Lung (tissue), 12 donors: ENCODE results near the gene ROBO3. TPM values are rescaled to one million over a fixed set of nuclear protein-coding genes. Genes with fewer than 3 reads are reported as not detected.

Experiments
- ATAC-seq: fragments of 200-7000 bp; cut with Tn5 transposase; one replicate; pipeline ENCODE4 v1.9.1; 2020; ENCODE audit warnings: moderate number of reproducible peaks; ENCODE audit not compliant: insufficient read depth, low FRiP score
- DNase-seq, 3 donors: peaks; one replicate each; pipeline ENCODE4 v3.0.0-alpha.2; 2013 to 2017
- H3K27ac ChIP-seq, 2 donors: one replicate each; pipeline ENCODE4 v1.5.1; 2013; ENCODE audit warnings: mild to moderate bottlenecking in 2 of 2, moderate library complexity in 2 of 2, control low read depth in 1 of 2, inconsistent platforms in 1 of 2, low read depth in 1 of 2, low read length in 1 of 2
- H3K27me3 ChIP-seq, 3 donors: one replicate each; pipeline ENCODE4 v1.5.1; 2013; ENCODE audit warnings: low read length in 2 of 3; ENCODE audit not compliant: control insufficient read depth in 3 of 3, insufficient read depth in 3 of 3
- H3K36me3 ChIP-seq, 4 donors: one replicate each; pipeline ENCODE4 v1.5.1; 2013; ENCODE audit warnings: low read length in 4 of 4, mild to moderate bottlenecking in 1 of 4, moderate library complexity in 1 of 4; ENCODE audit not compliant: control insufficient read depth in 4 of 4, insufficient read depth in 4 of 4
- H3K4me1 ChIP-seq, 5 donors: one replicate each; pipeline ENCODE4 v1.5.1; 2013; ENCODE audit warnings: low read length in 5 of 5, mild to moderate bottlenecking in 2 of 5, moderate library complexity in 1 of 5; ENCODE audit not compliant: control insufficient read depth in 5 of 5, insufficient read depth in 5 of 5
- H3K4me3 ChIP-seq: one replicate; pipeline ENCODE4 v1.5.1; 2013; ENCODE audit warnings: mild to moderate bottlenecking, control low read depth, moderate library complexity
- H3K9ac ChIP-seq, 2 donors: one replicate each; pipeline ENCODE4 v1.5.1; 2013; ENCODE audit warnings: low read length in 2 of 2, control low read depth in 1 of 2; ENCODE audit not compliant: insufficient read depth in 1 of 2
- H3K9me3 ChIP-seq, 4 donors: one replicate each; pipeline ENCODE4 v1.5.1; 2013; ENCODE audit warnings: low read length in 3 of 4, mild to moderate bottlenecking in 1 of 4, moderate library complexity in 1 of 4; ENCODE audit not compliant: control insufficient read depth in 4 of 4, insufficient read depth in 3 of 4
- WGBS, 2 donors: extraction: QIAGEN DNeasy Blood & Tissue Kit; methylation state at CpG; one replicate each; pipeline ENCODE4 v1.1.7; 2013; 5-methylcytosine and 5-hydroxymethylcytosine counted together
- polyA plus RNA-seq, 2 donors: library from polyadenylated mRNA; stranded (reverse); fragments of 200-250 nt; gene quantifications; one replicate each; pipeline ENCODE4 v1.2.1, GENCODE V29; 2013
- total RNA-seq, 2 donors: library from RNA; depleted of rRNA in 1 of 2; stranded (reverse); fragments of >200 nt in 1 of 2; gene quantifications; one replicate each; pipeline ENCODE4 v1.2.1, GENCODE V29; 2014 to 2021
- TF ChIP-seq, protein P1 (sequence below): IDR thresholded peaks from 2 replicates; pipeline ENCODE4 v1.5.1; 2012; ENCODE audit warnings: mild to moderate bottlenecking; ENCODE audit errors: control extremely low read depth, extremely low read depth
- donor health status: control.
- donor health status: control.
- donor health status: Bipolar disorder and iron deficiency.
- donor health status: healthy.
- donor health status: DM: yes; HTN: yes; CAD: no.

ROBO3 gene
- total and polyA plus RNA-seq, 4 donors, result 9.3 to 16.8 (median 15.1) TPM

- H3K9me3 ChIP-seq, result no peaks in the 10 kb centered on the region
- ATAC-seq (no peak), DNase-seq (peak in 2 of 3 donors; percentile 44 to 62)
- no peak overlapping the region for H3K4me3 ChIP-seq
- H3K27ac ChIP-seq, result no peak overlapping the region
- no peak overlapping the region for H3K9ac ChIP-seq
- H3K36me3 ChIP-seq, result no peaks in the 10 kb centered on the region
- WGBS, 2 donors, result 36 to 42% methylated on average over 4 of the region's 4 CpGs
- H3K4me1 ChIP-seq, result no peaks in the 10 kb centered on the region
- H3K27me3 ChIP-seq, result peaks cover 0 to 2% (median 0%) of the 10 kb centered on the region in 3 donors
- TF ChIP-seq, protein P1, sequence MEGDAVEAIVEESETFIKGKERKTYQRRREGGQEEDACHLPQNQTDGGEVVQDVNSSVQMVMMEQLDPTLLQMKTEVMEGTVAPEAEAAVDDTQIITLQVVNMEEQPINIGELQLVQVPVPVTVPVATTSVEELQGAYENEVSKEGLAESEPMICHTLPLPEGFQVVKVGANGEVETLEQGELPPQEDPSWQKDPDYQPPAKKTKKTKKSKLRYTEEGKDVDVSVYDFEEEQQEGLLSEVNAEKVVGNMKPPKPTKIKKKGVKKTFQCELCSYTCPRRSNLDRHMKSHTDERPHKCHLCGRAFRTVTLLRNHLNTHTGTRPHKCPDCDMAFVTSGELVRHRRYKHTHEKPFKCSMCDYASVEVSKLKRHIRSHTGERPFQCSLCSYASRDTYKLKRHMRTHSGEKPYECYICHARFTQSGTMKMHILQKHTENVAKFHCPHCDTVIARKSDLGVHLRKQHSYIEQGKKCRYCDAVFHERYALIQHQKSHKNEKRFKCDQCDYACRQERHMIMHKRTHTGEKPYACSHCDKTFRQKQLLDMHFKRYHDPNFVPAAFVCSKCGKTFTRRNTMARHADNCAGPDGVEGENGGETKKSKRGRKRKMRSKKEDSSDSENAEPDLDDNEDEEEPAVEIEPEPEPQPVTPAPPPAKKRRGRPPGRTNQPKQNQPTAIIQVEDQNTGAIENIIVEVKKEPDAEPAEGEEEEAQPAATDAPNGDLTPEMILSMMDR, result no peak
Measured at GRCh38 chr11:124928942-124929665, 63.9 kb downstream of the ROBO3 start.

GRCh38 chr11:124930799-124931198 lies 65.6 kb downstream of the ROBO3 start:
- TF ChIP-seq, protein P1, result no peak
- peaks cover 0 to 7% (median 2%) of the 10 kb centered on the region in 5 donors for H3K4me1 ChIP-seq
- WGBS, 2 donors, result 71 to 80% methylated on average over 3 of the region's 3 CpGs
- no peak for DNase-seq
- H3K36me3 ChIP-seq, result no peaks in the 10 kb centered on the region
- no peak overlapping the region for H3K4me3 ChIP-seq
- H3K27me3 ChIP-seq, result peaks cover 0 to 2% (median 0%) of the 10 kb centered on the region in 3 donors
- H3K9ac ChIP-seq, result no peak overlapping the region
- H3K27ac ChIP-seq, result no peak overlapping the region
- ATAC-seq, result no peak
- H3K9me3 ChIP-seq, result no peaks in the 10 kb centered on the region

Other genes with a start within 250 kb of the ROBO3 start
- gene TBRG1, start 242.6 kb upstream of the ROBO3 start, total RNA-seq, result 10 to 100 TPM; 42.3 to 47.0 TPM
- 10 to 100 TPM; 31.3 to 32.9 TPM for gene TBRG1, start 242.6 kb upstream of the ROBO3 start, polyA plus RNA-seq
- gene SIAE, start 191.7 kb upstream of the ROBO3 start, total RNA-seq, result 10 to 100 TPM; 26.3 to 37.1 TPM
- 10 to 100 TPM; 18.7 to 27.0 TPM for gene SIAE, start 191.7 kb upstream of the ROBO3 start, polyA plus RNA-seq
- gene SPA17, start 191.5 kb upstream of the ROBO3 start, total RNA-seq, result 10 to 100 TPM; 14.4 to 15.6 TPM
- gene SPA17, start 191.5 kb upstream of the ROBO3 start, polyA plus RNA-seq, result 10 to 100 TPM; 16.4 to 28.9 TPM
- 100 to 1,000 TPM in 1 of 2 donors, 10 to 100 TPM in 1; 27.2 to 117 TPM for gene NRGN, start 125.5 kb upstream of the ROBO3 start, total RNA-seq
- gene NRGN, start 125.5 kb upstream of the ROBO3 start, polyA plus RNA-seq, result 100 to 1,000 TPM in 1 of 2 donors, 10 to 100 TPM in 1; 58.5 to 250 TPM
- gene VSIG2, start 113.2 kb upstream of the ROBO3 start, total RNA-seq, result 10 to 100 TPM; 20.9 to 39.8 TPM
- 10 to 100 TPM; 20.2 to 30.4 TPM for gene VSIG2, start 113.2 kb upstream of the ROBO3 start, polyA plus RNA-seq
- gene ESAM, start 103.1 kb upstream of the ROBO3 start, total RNA-seq, result 100 to 1,000 TPM; 122 to 142 TPM
- gene ESAM, start 103.1 kb upstream of the ROBO3 start, polyA plus RNA-seq, result 100 to 1,000 TPM in 1 of 2 donors, 10 to 100 TPM in 1; 77.7 to 139 TPM
- gene MSANTD2, start 65.0 kb upstream of the ROBO3 start, total RNA-seq, result 10 to 100 TPM; 15.0 to 33.6 TPM
- gene MSANTD2, start 65.0 kb upstream of the ROBO3 start, polyA plus RNA-seq, result 10 to 100 TPM in 1 of 2 donors, 1 to 10 TPM in 1; 3.9 to 16.4 TPM
- 10 to 100 TPM; 51.7 to 52.1 TPM for gene ROBO4, start 32.4 kb downstream of the ROBO3 start, total RNA-seq
- gene ROBO4, start 32.4 kb downstream of the ROBO3 start, polyA plus RNA-seq, result 10 to 100 TPM; 27.3 to 32.1 TPM
- gene HEPN1, start 53.8 kb downstream of the ROBO3 start, total RNA-seq, result not detected
- gene HEPN1, start 53.8 kb downstream of the ROBO3 start, polyA plus RNA-seq, result not detected
- not detected for gene HEPACAM, start 70.6 kb downstream of the ROBO3 start, total RNA-seq
- under 1 TPM in 1 of 2 donors, not detected in 1; 0.02 TPM for gene HEPACAM, start 70.6 kb downstream of the ROBO3 start, polyA plus RNA-seq
- 1 to 10 TPM; 1.2 to 5.1 TPM for gene CCDC15, start 88.8 kb downstream of the ROBO3 start, total RNA-seq
- gene CCDC15, start 88.8 kb downstream of the ROBO3 start, polyA plus RNA-seq, result under 1 TPM; 0.65 to 0.91 TPM
- 10 to 100 TPM in 1 of 2 donors, 1 to 10 TPM in 1; 5.3 to 13.2 TPM for gene SLC37A2, start 197.9 kb downstream of the ROBO3 start, total RNA-seq
- gene SLC37A2, start 197.9 kb downstream of the ROBO3 start, polyA plus RNA-seq, result 10 to 100 TPM in 1 of 2 donors, 1 to 10 TPM in 1; 3.2 to 10.4 TPM
- gene TMEM218, start 246.2 kb downstream of the ROBO3 start, total RNA-seq, result 10 to 100 TPM; 24.6 to 39.9 TPM
- gene TMEM218, start 246.2 kb downstream of the ROBO3 start, polyA plus RNA-seq, result 10 to 100 TPM; 23.3 to 30.2 TPM